IMR-90 (cell line): ENCODE results near the gene RIMS3.

Experiments
- BHLHE40 ChIP-seq: fragments of 150-350 bp; IDR thresholded peaks from 2 replicates; pipeline ENCODE4 v1.6.1; 2016; ENCODE audit warnings: mild to moderate bottlenecking, low read depth, low read length
- MAZ ChIP-seq: IDR thresholded peaks from 2 replicates; pipeline ENCODE4 v1.6.1; 2012; ENCODE audit warnings: low read depth, mild to moderate bottlenecking, low read length, improper control_type of control experiment, moderate library complexity, borderline replicate concordance
- RFX5 ChIP-seq: IDR thresholded peaks from 2 replicates; pipeline ENCODE4 v1.8.0; 2012; ENCODE audit warnings: low read depth, mild to moderate bottlenecking, low read length, moderate library complexity
- TF ChIP-seq, protein P1 (sequence below): conservative IDR thresholded peaks from 2 replicates; pipeline ENCODE4 v1.5.1; 2012; ENCODE audit warnings: mild to moderate bottlenecking, low read depth, low read length, improper control_type of control experiment

- TF ChIP-seq, protein P1, sequence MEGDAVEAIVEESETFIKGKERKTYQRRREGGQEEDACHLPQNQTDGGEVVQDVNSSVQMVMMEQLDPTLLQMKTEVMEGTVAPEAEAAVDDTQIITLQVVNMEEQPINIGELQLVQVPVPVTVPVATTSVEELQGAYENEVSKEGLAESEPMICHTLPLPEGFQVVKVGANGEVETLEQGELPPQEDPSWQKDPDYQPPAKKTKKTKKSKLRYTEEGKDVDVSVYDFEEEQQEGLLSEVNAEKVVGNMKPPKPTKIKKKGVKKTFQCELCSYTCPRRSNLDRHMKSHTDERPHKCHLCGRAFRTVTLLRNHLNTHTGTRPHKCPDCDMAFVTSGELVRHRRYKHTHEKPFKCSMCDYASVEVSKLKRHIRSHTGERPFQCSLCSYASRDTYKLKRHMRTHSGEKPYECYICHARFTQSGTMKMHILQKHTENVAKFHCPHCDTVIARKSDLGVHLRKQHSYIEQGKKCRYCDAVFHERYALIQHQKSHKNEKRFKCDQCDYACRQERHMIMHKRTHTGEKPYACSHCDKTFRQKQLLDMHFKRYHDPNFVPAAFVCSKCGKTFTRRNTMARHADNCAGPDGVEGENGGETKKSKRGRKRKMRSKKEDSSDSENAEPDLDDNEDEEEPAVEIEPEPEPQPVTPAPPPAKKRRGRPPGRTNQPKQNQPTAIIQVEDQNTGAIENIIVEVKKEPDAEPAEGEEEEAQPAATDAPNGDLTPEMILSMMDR, result no peak
- TF ChIP-seq MAZ (no peak), RFX5 (no peak), BHLHE40 (no peak)
Measured at GRCh38 chr1:40634901-40635655, 30.4 kb downstream of the RIMS3 start.
